ENCODE measurements around the gene DYRK3. TPM values are rescaled to one million over a fixed set of nuclear protein-coding genes. Genes with fewer than 3 reads are reported as not detected.

Gene DYRK3
- total and polyA plus RNA-seq, 9 of the 15 experiments (the other 6 are each of a cell fraction or from before 2014, with no cell fraction given), result 4.5 to 33.7 (median 25.7) TPM

GRCh38 chr1:206672844-206673758 lies 37.8 kb downstream of the DYRK3 start (continued):
- peak; percentile 95 for TF ChIP-seq SMAD4 (CRISPR knock-in tag; conservative IDR thresholded peaks at IDR 0.05)
- peak; percentile 81 for TF ChIP-seq MBD2 (IDR thresholded peaks at IDR 0.05; ENCODE audit: borderline replicate concordance, low read depth)
- no peak for TF ChIP-seq ZNF140 (CRISPR knock-in tag; IDR thresholded peaks at IDR 0.05)
- no peak for TF ChIP-seq CHD4 (IDR thresholded peaks at IDR 0.05; ENCODE audit: insufficient read depth, insufficient replicate concordance, low read depth, low read length, poor library complexity, severe bottlenecking)
- TF ChIP-seq ARHGAP35 (IDR thresholded peaks at IDR 0.05; ENCODE audit: partially characterized antibody), result peak; percentile 63
- peak in 1 of 2 experiments; percentile 83; a peak in 3 of 4 replicates for TF ChIP-seq ZNF318 (IDR thresholded peaks at IDR 0.05; ENCODE audit: borderline replicate concordance in 1 of 2, low read depth in 1 of 2)
- no peak for TF ChIP-seq ZNF511 (CRISPR knock-in tag; IDR thresholded peaks at IDR 0.05)
- no peak for TF ChIP-seq PCBP2 (IDR thresholded peaks at IDR 0.05; ENCODE audit: low read depth, low read length, poor library complexity, severe bottlenecking)
- no peak for TF ChIP-seq E2F4 (CRISPR knock-in tag; IDR thresholded peaks at IDR 0.05; ENCODE audit: low read depth)
- TF ChIP-seq HMGXB4 (CRISPR knock-in tag; IDR thresholded peaks at IDR 0.05), result no peak
- TF ChIP-seq ZNF324 (CRISPR knock-in tag; IDR thresholded peaks at IDR 0.05), result no peak
- TF ChIP-seq ZNF830 (CRISPR knock-in tag; IDR thresholded peaks at IDR 0.05), result peak; percentile 43; the same call in 1 of the 2 replicates
- TF ChIP-seq TBP (optimal IDR thresholded peaks at IDR 0.05; ENCODE audit: low read depth, low read length), result peak; percentile 21
- TF ChIP-seq ZNF75A (CRISPR knock-in tag; IDR thresholded peaks at IDR 0.05), result no peak
